Measurements from ENCODE around the gene SPINK4. TPM values are rescaled to one million over a fixed set of nuclear protein-coding genes. Genes with fewer than 3 reads are reported as not detected.

The SPINK4 gene
- total RNA-seq, 4 donors from 2014 or later = not detected

- TF ChIP-seq, protein P1, sequence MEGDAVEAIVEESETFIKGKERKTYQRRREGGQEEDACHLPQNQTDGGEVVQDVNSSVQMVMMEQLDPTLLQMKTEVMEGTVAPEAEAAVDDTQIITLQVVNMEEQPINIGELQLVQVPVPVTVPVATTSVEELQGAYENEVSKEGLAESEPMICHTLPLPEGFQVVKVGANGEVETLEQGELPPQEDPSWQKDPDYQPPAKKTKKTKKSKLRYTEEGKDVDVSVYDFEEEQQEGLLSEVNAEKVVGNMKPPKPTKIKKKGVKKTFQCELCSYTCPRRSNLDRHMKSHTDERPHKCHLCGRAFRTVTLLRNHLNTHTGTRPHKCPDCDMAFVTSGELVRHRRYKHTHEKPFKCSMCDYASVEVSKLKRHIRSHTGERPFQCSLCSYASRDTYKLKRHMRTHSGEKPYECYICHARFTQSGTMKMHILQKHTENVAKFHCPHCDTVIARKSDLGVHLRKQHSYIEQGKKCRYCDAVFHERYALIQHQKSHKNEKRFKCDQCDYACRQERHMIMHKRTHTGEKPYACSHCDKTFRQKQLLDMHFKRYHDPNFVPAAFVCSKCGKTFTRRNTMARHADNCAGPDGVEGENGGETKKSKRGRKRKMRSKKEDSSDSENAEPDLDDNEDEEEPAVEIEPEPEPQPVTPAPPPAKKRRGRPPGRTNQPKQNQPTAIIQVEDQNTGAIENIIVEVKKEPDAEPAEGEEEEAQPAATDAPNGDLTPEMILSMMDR (IDR thresholded peaks at IDR 0.05; ENCODE audit: low read depth) = no peak
Measured at GRCh38 chr9:33249983-33250382, 10.0 kb downstream of the SPINK4 start.

DNA sequence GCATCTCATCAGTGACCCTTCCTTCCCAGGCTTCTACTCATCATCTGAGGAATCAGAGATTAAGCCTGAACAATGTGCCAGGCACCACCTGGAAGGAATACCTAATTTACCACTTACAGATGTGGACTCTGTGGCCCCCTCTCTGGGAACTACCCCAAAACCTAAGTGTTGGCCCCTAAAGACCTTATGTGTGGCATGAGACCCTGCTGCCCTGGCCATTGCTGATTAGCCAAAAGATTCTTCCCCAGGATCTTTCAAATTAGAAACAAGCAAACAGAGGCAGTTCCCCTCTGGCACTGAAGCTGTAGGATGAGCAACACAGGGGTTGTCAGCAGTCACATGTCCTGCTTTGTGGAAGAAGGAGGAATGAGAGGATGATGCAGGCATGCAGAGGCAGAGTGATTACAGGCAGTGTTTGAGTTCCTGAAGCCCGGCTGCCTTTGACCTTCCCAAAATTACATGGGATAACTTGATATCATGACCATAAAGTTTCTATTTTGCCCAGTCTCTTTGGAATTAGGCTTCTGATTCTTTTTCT is 10.6 kb downstream of the SPINK4 start:
- TF ChIP-seq, protein P1 (IDR thresholded peaks at IDR 0.05; ENCODE audit: low read depth) = no peak

DNA sequence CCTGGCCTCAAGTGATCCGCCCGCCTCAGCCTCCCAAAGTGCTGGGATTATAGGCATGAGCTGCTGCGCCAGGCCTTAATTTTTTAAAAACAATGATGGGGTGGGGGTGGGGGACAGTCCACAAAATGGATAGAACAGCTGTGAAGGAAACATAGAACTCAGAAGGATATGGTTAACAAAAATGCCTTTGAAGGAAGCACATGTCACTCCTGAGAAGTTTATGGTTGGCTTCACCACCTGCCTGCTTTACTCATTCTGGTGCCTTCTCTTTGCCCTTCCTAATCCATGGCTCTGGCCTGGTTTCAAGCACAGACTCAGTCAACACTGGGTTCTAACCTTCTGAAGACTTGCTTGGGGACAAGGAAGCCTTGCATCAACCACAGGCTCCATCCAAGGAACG is 14.2 kb downstream of the SPINK4 start:
- TF ChIP-seq, protein P1 (IDR thresholded peaks at IDR 0.05; ENCODE audit: low read depth) = no peak

- TF ChIP-seq, protein P1 (IDR thresholded peaks at IDR 0.05; ENCODE audit: low read depth) = no peak
Measured at GRCh38 chr9:33255014-33255413, 15.0 kb downstream of the SPINK4 start.

- TF ChIP-seq, protein P1 (IDR thresholded peaks at IDR 0.05; ENCODE audit: low read depth) = no peak
Measured at GRCh38 chr9:33255471-33255870, 15.5 kb downstream of the SPINK4 start.

DNA sequence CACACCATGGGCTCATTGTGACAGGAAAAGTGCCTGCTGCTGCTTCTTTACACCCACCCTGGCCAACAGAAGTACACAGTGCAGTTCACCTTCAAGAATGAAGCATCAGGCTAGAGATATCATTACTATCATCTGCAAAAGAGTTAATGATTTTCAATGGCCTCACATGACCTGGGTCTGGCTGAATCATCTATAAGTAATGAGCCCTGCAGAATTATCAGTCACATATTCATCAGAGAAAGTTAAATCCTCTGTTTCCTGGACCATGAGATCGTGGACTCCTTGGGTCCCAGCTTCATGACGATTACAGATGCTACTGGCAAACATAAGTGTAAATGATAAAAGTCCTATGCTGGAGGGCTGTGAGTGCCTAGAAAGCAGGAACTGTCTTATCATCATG is 16.3 kb downstream of the SPINK4 start:
- TF ChIP-seq, protein P1 (IDR thresholded peaks at IDR 0.05; ENCODE audit: low read depth) = no peak

- TF ChIP-seq, protein P1 (IDR thresholded peaks at IDR 0.05; ENCODE audit: low read depth) = no peak
Measured at GRCh38 chr9:33257276-33257675, 17.3 kb downstream of the SPINK4 start.

Measured in subcutaneous adipose tissue (tissue), 4 donors.